WI38 (cell line): ENCODE data around the gene RBMX.
"Not testable (repeated sequence)": the region's sequence is repeated elsewhere in the genome, so short reads cannot be mapped to it uniquely, and the experiment has no call there.

Source experiments
- H3K4me3 ChIP-seq: 2 replicates; pipeline ENCODE4 v1.5.1; 2011; ENCODE audit warnings: low read depth, mild to moderate bottlenecking, control low read depth, low read length
- TF ChIP-seq, protein P1 (sequence below): IDR thresholded peaks from 2 replicates; pipeline ENCODE4 v1.5.1; 2012; ENCODE audit warnings: low read depth, mild to moderate bottlenecking, control low read depth, low read length

The RBMX gene

DNA sequence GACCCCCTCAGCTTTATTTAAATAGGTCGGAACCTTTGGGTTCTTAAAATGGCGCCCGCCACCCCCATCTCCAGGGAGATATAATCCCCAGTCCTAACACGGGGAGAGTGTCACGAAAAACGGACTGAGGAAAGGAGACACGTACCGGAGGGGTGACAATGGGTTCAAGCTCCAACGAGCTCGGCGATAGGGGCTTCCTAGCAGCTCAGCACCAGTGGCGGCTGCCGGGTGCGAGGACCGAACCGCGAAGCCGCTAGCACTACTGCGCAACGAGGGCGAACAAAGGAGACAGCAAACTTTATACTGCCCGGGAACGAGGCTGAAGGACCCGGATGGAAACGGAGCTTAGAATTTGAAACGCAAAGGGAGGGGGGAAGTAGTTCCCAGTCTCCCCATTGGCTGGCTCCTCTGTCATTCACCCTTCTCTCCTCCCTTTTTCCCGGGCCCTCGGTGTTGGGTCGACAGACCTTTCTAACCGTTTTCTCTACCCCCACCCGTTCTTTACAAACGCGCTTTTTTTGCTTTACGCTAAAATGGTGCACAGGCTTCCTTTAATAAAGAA, at the start of gene RBMX:
Gene RBMX, minus strand, starts transcription at position 274 of the 562 bp plus-strand sequence. CDS start 1,298 bp downstream, outside the sequence.
- peak within 1 kb of the TSS; percentile 64 for H3K4me3 ChIP-seq
- TF ChIP-seq, protein P1, sequence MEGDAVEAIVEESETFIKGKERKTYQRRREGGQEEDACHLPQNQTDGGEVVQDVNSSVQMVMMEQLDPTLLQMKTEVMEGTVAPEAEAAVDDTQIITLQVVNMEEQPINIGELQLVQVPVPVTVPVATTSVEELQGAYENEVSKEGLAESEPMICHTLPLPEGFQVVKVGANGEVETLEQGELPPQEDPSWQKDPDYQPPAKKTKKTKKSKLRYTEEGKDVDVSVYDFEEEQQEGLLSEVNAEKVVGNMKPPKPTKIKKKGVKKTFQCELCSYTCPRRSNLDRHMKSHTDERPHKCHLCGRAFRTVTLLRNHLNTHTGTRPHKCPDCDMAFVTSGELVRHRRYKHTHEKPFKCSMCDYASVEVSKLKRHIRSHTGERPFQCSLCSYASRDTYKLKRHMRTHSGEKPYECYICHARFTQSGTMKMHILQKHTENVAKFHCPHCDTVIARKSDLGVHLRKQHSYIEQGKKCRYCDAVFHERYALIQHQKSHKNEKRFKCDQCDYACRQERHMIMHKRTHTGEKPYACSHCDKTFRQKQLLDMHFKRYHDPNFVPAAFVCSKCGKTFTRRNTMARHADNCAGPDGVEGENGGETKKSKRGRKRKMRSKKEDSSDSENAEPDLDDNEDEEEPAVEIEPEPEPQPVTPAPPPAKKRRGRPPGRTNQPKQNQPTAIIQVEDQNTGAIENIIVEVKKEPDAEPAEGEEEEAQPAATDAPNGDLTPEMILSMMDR = no peak

DNA sequence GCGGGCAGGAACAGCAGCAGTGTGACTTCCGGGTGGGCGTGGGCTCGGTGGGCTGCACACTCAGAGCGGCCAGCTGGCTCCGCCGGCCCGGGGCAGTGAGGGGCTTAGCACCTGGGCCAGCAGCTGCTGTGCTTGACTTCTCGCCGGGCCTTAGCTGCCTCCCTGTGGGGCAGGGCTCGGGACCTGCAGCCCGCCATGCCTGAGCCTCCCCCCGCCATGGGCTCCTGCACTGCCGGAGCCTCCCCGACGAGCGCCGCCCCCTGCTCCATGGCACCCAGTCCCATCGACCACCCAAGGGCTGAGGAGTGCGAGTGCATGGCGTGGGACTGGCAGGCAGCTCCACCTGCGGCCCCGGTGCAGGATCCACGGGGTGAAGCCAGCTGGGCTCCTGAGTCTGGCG, 40.9 kb upstream of the RBMX start:
- not testable (repeated sequence) for H3K4me3 ChIP-seq

DNA sequence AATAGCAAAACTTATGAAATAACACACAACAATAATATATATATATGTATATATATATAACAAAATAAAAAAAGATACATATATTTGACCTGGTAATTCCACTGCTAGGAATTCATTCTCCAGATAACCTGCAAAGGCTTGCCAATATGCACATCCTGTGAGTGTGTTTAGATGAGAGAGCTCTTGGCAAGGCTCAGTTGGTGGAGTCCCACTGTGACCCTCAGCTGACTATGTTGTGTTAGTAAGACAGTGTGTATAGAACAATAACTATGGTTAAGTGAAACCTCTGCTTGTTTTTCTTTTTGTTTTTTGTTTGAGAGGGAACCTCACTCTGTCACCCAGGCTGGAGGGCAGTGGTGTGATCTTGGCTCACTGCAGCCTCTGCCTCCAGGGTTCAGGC, 39.5 kb upstream of the RBMX start:
- H3K4me3 ChIP-seq = no peak overlapping the region
- TF ChIP-seq, protein P1 = no peak

DNA sequence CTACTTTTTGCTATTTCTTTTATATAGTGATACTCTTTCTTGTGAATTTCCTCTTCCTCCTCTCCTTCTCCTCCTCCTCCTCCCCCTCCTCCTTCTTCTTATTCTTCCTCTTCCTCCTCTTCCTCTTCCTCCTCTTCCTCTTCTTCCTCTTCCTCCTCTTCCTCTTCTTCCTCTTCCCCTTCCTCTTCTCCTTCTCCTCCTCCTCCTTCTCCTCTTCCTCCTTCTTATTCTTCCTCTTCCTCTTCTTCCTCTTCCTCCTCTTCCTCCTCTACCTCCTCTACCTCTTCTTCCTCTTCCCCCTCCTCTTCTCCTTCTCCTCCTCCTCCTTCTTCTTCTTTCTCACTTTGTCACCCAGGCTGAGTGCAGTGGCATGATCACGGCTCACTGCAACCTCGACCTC, 36.3 kb upstream of the RBMX start:
- H3K4me3 ChIP-seq = no peak overlapping the region
- TF ChIP-seq, protein P1 = no peak

DNA sequence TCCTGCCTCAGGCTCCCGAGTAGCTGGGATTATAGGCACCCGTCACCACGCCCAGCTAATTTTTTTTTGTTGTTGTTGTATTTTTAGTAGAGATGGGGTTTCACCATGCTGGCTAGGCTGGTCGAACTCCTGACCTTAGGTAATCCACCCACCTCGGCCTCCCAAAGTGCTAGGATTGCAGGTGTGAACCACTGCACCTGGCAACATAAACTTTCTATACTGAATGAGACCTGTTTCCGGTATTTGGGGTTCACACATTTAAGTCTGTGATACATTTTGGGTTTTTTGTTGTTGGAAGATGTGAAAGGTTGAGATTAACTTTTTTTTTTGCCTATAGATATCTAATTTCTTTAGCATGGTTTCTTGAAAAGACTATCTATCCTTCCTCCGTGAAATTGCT, 31.1 kb upstream of the RBMX start:
- not testable (repeated sequence) for H3K4me3 ChIP-seq

DNA sequence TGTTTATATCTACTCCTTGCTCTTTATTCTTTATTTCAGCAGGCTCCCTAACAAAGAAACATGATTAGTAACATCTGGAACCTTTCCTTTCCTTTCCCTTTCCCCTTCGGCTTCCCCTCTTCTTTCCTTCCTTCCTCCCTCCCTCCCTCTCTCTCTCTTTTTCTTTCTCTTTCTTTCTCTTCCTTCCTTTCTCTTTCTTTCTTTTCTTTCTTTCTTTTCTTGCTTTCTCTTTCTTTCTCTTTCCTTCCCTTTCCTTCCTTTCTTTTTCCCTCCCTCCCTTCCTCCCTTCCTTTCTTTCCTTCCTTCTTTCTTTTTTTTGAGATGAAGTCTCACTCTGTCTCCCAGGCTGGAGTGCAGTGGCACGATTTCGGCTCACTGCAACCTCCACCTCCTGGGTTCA, 30.7 kb upstream of the RBMX start:
- no peak overlapping the region for H3K4me3 ChIP-seq
- TF ChIP-seq, protein P1 = no peak

DNA sequence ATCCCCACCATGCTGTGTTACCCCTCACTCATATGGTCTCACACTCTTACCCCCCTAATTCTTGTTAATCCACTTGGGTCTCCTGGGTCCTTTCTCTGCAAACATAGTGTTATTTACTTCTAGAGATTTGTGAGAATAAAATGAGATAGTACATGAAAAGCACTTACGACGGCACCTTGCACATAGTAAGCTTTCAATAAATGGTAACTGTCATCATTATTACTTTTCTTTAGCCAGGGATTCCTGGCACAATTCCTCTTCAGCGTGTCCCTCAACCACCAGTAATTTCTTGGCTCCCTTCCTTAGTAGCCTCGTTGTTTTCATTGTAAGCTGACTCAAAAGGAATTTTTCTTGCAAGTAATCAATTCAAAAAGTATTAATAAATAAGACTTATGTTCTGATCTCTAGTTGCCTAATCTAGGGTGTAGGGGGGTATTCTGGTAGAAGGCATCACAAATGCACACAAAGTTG, 30.1 kb upstream of the RBMX start:
- TF ChIP-seq, protein P1 = no peak
- peak overlapping the region; percentile 66 for H3K4me3 ChIP-seq

DNA sequence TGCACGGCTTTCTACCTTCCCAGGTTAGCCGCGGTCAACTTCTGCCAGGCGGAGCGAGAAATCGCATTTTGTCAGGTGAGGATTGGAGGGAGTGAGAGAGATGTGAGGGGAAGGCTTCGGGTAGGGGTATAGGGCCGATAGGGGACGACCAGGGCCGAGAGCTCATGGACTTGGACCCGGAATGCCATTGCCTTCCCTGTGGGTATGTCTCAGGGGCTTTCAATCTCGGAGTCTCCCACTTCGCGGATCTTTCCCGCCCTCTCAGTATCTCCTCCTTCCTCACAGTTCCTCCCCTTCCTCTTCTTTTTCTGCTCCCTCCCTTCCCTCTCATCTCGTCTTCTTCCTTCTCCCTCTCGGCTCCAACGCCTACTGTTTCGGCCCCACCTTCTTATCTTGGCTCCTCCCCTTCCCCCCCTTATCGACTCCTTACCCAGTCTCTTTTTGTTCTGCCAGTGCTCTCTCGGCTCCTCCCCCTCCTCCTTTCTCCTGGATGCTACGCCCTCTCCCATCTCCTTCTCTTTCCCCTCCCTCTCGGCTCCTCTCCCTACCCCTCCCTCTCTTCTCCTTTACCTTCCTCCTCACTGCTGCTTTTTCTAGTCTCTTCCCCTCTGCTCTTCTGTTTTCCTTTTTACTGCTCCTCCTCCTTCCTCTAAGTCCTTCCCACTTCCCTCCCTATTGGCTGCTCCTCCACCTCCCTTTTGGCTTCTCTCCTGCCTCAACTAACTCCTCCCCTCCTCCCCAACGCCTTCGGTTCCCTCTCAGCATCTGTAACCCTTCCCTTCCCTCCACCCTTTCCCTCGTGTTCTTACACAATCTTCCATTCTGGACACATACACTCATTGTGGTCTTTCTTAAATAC, 29.4 kb upstream of the RBMX start:
- H3K4me3 ChIP-seq = peak overlapping the region; percentile 66
- TF ChIP-seq, protein P1 = no peak
